Measurements from ENCODE around the gene SPSB1. TPM values are rescaled to one million over a fixed set of nuclear protein-coding genes. Genes with fewer than 3 reads are reported as not detected.

Gene SPSB1
- total and polyA plus RNA-seq, 2 experiments from 2014 or later, result 13.5 to 22.7 TPM

DNA sequence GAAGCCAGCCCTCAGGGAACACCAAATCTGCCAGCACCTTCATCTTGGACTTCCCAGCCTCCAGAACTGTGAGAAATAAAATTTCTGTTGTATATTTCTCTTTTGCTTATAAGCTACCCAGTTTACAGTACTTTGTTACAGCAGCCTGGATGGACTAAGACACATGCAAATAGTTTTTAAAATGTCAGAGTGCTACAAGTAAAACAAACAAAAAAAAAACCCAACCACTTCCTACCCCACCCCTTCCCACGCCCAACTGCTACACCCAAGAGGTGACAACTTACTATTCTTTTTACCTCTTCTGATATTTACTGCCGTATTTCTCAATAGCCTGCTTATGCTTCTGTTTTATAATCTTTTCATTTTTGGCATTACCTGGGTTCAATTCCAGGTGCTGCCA lies 8.6 kb upstream of the SPSB1 start:
- no peak overlapping the region for H2AFZ ChIP-seq
- H3K4me2 ChIP-seq (ENCODE audit: unreplicated experiment), result no peak overlapping the region
- no peaks in the 10 kb centered on the region for H3K79me2 ChIP-seq (ENCODE audit: insufficient read depth)
- H3K9me3 ChIP-seq (ENCODE audit: low read depth), result no peaks in the 10 kb centered on the region
- in situ Hi-C loops (cut with MboI), result loop anchor here (10.0 kb wide), 1 partner anchor 201 kb away; no protein-coding TSS in a partner anchor
- H3F3A ChIP-seq (ENCODE audit: insufficient read depth), result peaks cover 10% of the 10 kb centered on the region; the same call in 1 of the 2 replicates
- H4K20me1 ChIP-seq (ENCODE audit: insufficient read depth), result no peaks in the 10 kb centered on the region
- H3K9me2 ChIP-seq (ENCODE audit: insufficient read depth), result no peaks in the 10 kb centered on the region
- no peak for DNase-seq
- no peaks in the 10 kb centered on the region for H3K36me3 ChIP-seq (ENCODE audit: low read depth)
- no peak overlapping the region for H3K27ac ChIP-seq
- H3K4me1 ChIP-seq (ENCODE audit: insufficient read depth), result peaks cover 33% of the 10 kb centered on the region
- H3K9ac ChIP-seq, result no peak overlapping the region
- 97 to 100% methylated on average over 2 of the region's 2 CpGs for WGBS, 2 experiments (ENCODE audit: low coverage in 1 of 2, low lambda C conversion rate in 2 of 2, missing lambda C conversion rate in 2 of 2)
- no peaks in the 10 kb centered on the region for H3K27me3 ChIP-seq (replicated peaks; ENCODE audit: insufficient read depth)
- H3K4me3 ChIP-seq, result no peak overlapping the region
- no peak for TF ChIP-seq EZH2 (IDR thresholded peaks at IDR 0.05; ENCODE audit: insufficient read depth, poor library complexity, severe bottlenecking)
- TF ChIP-seq EZH2phosphoT487 (IDR thresholded peaks at IDR 0.05; ENCODE audit: insufficient read depth, low read depth), result no peak

DNA sequence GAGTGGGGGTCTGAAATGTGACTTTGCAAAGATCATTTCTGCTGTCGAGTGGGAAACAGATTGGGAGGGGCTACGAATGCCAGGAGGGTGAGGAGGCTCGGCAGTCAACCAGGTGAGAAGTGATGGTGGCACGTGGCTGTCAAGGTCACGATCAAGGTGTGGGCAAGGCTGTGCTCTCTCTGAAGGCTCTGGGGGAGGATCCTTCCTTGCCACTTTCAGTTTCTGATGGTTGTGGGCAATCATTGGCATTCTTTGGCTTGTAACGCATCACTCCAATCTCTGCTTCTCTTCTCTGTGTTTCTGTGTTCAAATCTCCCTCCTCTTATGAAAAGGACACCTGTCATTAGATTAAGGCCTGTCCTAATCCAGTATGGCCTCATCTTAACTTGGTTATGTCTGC lies 6.1 kb upstream of the SPSB1 start:
- no peak overlapping the region for H3K9ac ChIP-seq
- H3F3A ChIP-seq (ENCODE audit: insufficient read depth), result peaks cover 16% of the 10 kb centered on the region
- DNase-seq, result no peak
- H3K4me1 ChIP-seq (ENCODE audit: insufficient read depth), result peaks cover 27% of the 10 kb centered on the region
- no peak overlapping the region for H3K4me3 ChIP-seq
- TF ChIP-seq EZH2 (IDR thresholded peaks at IDR 0.05; ENCODE audit: insufficient read depth, poor library complexity, severe bottlenecking) (no peak), EZH2phosphoT487 (IDR thresholded peaks at IDR 0.05; ENCODE audit: insufficient read depth, low read depth) (no peak)
- no peaks in the 10 kb centered on the region for H3K27me3 ChIP-seq (replicated peaks; ENCODE audit: insufficient read depth)
- H3K4me2 ChIP-seq (ENCODE audit: unreplicated experiment), result no peak overlapping the region
- H3K36me3 ChIP-seq (ENCODE audit: low read depth), result no peaks in the 10 kb centered on the region
- no peaks in the 10 kb centered on the region for H3K9me3 ChIP-seq (ENCODE audit: low read depth)
- no peaks in the 10 kb centered on the region for H3K79me2 ChIP-seq (ENCODE audit: insufficient read depth)
- H2AFZ ChIP-seq, result no peak overlapping the region
- no peaks in the 10 kb centered on the region for H3K9me2 ChIP-seq (ENCODE audit: insufficient read depth)
- H3K27ac ChIP-seq, result no peak overlapping the region
- WGBS, 2 experiments (ENCODE audit: low coverage in 1 of 2, low lambda C conversion rate in 2 of 2, missing lambda C conversion rate in 2 of 2), result 67 to 72% methylated on average over 6 of the region's 6 CpGs
- H4K20me1 ChIP-seq (ENCODE audit: insufficient read depth), result no peaks in the 10 kb centered on the region
- in situ Hi-C loops (cut with MboI), result loop anchor here (10.0 kb wide), 1 partner anchor 198 kb away; no protein-coding TSS in a partner anchor

DNA sequence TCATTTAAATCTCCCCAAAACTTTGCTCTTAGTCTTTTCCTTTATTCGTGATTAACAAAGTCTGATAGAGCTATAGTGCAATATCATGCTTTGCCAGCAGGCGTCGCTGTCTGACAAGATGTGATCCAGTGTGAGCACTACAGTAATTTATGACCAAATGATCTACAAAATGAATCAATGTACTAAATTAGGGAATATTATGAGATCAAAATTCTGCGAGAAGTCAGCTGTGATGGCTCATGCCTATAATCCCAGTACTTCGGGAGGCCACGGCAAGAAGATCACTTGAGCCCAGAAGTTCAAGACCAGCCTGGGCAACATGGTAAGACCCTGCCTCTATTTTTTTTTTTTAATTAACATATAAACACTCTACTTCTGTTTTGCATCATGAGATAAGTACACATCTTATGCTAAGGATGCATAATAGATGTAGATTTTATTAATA lies 3.6 kb upstream of the SPSB1 start:
- Histone ChIP-seq H3K36me3 (ENCODE audit: low read depth) (no peaks in the 10 kb centered on the region), H2AFZ (no peak overlapping the region), H3K4me1 (ENCODE audit: insufficient read depth) (peaks cover 16% of the 10 kb centered on the region), H3K9ac (0 out of 2 replicates have a peak overlapping the region, but pooled peaks have one; percentile 7), H3K9me2 (ENCODE audit: insufficient read depth) (no peaks in the 10 kb centered on the region), H3F3A (ENCODE audit: insufficient read depth) (peaks cover 16% of the 10 kb centered on the region), H3K79me2 (ENCODE audit: insufficient read depth) (peaks cover 6% of the 10 kb centered on the region; the same call in 1 of the 2 replicates), H3K4me2 (ENCODE audit: unreplicated experiment) (peak overlapping the region; percentile 19), H3K4me3 (no peak overlapping the region), H3K27me3 (replicated peaks; ENCODE audit: insufficient read depth) (no peaks in the 10 kb centered on the region), H3K9me3 (ENCODE audit: low read depth) (no peaks in the 10 kb centered on the region), H4K20me1 (ENCODE audit: insufficient read depth) (no peaks in the 10 kb centered on the region), H3K27ac (peak overlapping the region; percentile 87)
- WGBS, 2 experiments (ENCODE audit: low coverage in 1 of 2, low lambda C conversion rate in 2 of 2, missing lambda C conversion rate in 2 of 2), result 12% methylated on average over 6 of the region's 6 CpGs
- no peak for TF ChIP-seq EZH2phosphoT487 (IDR thresholded peaks at IDR 0.05; ENCODE audit: insufficient read depth, low read depth)
- no peak for TF ChIP-seq EZH2 (IDR thresholded peaks at IDR 0.05; ENCODE audit: insufficient read depth, poor library complexity, severe bottlenecking)
- DNase-seq, result peak; percentile 66
- in situ Hi-C loops (cut with MboI), result loop anchor here (10.0 kb wide), 1 partner anchor 196 kb away; no protein-coding TSS in a partner anchor

DNA sequence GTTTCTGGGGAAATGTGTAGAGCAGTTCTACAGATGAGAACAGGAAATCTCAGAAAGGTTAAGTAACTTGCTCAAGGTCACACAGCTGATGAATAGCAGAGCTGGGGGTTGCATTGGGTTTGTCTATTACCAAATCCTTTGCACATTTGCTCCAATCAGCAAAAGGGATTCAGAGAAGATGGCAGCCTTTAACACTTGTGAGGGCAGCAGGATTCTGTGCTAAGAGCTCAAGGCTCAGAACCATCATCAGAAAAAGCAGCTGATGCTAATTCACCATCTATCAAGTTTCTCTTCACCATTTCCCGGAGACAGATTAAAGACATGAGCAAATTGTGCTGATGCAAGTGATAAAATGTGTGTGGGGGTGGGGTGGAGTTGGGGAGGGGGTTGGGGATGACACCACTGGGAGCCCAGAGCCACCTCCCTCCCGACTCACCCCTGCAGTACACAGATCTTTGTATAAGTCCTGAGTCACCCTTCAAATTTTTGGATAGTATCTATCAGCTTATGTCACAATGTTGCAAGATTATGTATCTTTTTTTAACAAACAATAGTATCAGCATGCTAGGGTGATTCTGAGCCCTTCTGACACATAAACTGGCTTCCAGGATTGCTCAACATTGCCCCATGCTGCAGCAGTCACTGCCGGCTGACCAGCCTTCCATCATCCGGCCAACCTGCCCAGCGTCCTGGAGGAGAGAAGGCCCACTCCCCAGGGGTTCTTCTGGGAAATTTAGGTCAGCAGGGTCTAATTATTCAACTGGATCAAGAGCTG lies 2.8 kb upstream of the SPSB1 start:
- DNase-seq, result peak; percentile 94
- no peak overlapping the region for H3K4me3 ChIP-seq
- H2AFZ ChIP-seq, result no peak overlapping the region
- H3K27me3 ChIP-seq (replicated peaks; ENCODE audit: insufficient read depth), result no peaks in the 10 kb centered on the region
- H3K27ac ChIP-seq, result peak overlapping the region; percentile 87
- H3K9me3 ChIP-seq (ENCODE audit: low read depth), result no peaks in the 10 kb centered on the region
- no peaks in the 10 kb centered on the region for H3K36me3 ChIP-seq (ENCODE audit: low read depth)
- WGBS, 2 experiments (ENCODE audit: low coverage in 1 of 2, low lambda C conversion rate in 2 of 2, missing lambda C conversion rate in 2 of 2), result 1 to 3% methylated on average over 5 of the region's 5 CpGs
- H3K79me2 ChIP-seq (ENCODE audit: insufficient read depth), result peaks cover 13% of the 10 kb centered on the region
- peak overlapping the region; percentile 62 for H3K9ac ChIP-seq
- no peaks in the 10 kb centered on the region for H3K9me2 ChIP-seq (ENCODE audit: insufficient read depth)
- TF ChIP-seq EZH2phosphoT487 (IDR thresholded peaks at IDR 0.05; ENCODE audit: insufficient read depth, low read depth) (no peak), EZH2 (IDR thresholded peaks at IDR 0.05; ENCODE audit: insufficient read depth, poor library complexity, severe bottlenecking) (no peak)
- in situ Hi-C loops (cut with MboI), result loop anchor here (10.0 kb wide), 1 partner anchor 195 kb away; no protein-coding TSS in a partner anchor
- H3F3A ChIP-seq (ENCODE audit: insufficient read depth), result peaks cover 17% of the 10 kb centered on the region
- peaks cover 23% of the 10 kb centered on the region for H3K4me1 ChIP-seq (ENCODE audit: insufficient read depth)
- H4K20me1 ChIP-seq (ENCODE audit: insufficient read depth), result no peaks in the 10 kb centered on the region
- peak overlapping the region; percentile 27 for H3K4me2 ChIP-seq (ENCODE audit: unreplicated experiment)
